ENCODE measurements around the gene ASMT. TPM values are rescaled to one million over a fixed set of nuclear protein-coding genes. Genes with fewer than 3 reads are reported as not detected.

ASMT gene, protein sequence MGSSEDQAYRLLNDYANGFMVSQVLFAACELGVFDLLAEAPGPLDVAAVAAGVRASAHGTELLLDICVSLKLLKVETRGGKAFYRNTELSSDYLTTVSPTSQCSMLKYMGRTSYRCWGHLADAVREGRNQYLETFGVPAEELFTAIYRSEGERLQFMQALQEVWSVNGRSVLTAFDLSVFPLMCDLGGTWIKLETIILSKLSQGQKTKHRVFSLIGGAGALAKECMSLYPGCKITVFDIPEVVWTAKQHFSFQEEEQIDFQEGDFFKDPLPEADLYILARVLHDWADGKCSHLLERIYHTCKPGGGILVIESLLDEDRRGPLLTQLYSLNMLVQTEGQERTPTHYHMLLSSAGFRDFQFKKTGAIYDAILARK
- not detected in 2 replicates for total RNA-seq

DNA sequence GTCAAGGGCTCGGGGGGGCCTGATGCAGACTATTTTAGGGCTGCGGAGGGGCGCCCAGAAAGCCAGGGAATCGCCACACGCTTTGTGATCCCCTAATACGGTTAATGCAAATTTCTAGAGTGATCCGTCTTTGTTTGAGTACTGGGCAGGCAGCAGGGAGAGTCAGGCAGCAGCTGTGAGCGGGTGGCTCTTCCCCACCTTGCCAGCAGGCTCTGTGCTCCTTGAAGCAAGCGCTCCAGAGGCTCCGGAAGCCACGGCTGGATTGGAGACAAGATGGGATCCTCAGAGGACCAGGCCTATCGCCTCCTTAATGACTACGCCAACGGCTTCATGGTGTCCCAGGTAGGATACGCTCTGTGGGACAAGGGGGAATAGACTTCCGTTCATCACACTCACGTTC is at the start of gene ASMT:
Gene ASMT (plus strand): TSS at position 133 of the 400 bp plus-strand sequence. CDS start 141 bp downstream, at position 274.

DNA sequence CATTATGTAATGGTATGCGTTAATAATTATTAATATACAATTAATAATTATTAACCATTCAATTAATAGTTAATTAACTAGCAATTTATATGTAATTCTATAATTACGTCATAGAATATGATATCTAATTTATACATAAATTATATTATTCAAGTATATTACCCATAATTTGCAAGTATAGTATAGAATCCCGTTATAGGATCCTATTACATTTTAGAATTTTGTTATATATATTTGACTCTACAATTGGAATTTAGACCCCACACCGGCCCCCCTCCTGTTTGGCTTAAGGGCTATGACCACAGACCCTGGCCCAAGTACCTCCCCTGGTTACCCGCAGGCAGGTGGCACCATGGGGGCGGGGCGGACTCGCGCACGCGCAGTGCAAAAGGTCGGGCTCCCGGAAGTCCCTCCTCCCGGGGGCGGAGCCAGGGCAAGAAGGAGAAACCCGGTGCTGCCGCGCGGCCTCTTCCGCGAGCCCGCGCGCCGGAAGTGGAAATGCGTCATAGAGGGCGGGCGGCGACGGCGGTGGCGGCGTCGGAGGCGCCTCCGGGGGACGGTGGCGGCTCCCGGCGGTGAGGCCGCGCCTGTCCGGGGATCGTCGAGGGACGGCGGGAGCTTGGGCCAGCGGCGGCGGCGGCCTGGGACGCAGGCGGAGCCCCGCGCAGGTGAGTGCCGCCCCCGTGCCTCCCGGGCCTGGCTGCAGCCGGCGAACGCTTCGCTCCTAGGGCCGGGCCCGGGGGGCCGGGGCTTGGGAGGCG is 23.6 kb upstream of the ASMT start, which contains the start of gene AKAP17A:
Gene AKAP17A (plus strand): TSS at position 503 of the 761 bp plus-strand sequence. CDS start 1,859 bp downstream, outside the sequence.

Other genes with a start within 250 kb of the ASMT start
- 266 and 298 TPM in 2 replicates for gene SLC25A6, start 222.9 kb upstream of the ASMT start, total RNA-seq
- 30.8 and 44.7 TPM in 2 replicates for gene ASMTL, start 162.2 kb upstream of the ASMT start, total RNA-seq
- not detected in 2 replicates for gene P2RY8, start 77.9 kb upstream of the ASMT start, total RNA-seq
- gene AKAP17A, start 23.5 kb upstream of the ASMT start, total RNA-seq, result 19.9 and 21.4 TPM in 2 replicates

Data from myometrial cell (primary cell).